OCI-M2 (cell line): Measurements from ENCODE around the gene OTOA.
"Not testable (repeated sequence)": the region's sequence is repeated elsewhere in the genome, so short reads cannot be mapped to it uniquely, and the experiment has no call there.

Experiments used
- DNase-seq: peaks from one replicate; lab custom pipeline; 2025; ENCODE audit not compliant: unreplicated experiment; lab: John Stamatoyannopoulos, UW

Gene OTOA

GRCh38 chr16:21639493-21639892, 24.3 kb upstream of the OTOA start:
- no peak for DNase-seq

DNA sequence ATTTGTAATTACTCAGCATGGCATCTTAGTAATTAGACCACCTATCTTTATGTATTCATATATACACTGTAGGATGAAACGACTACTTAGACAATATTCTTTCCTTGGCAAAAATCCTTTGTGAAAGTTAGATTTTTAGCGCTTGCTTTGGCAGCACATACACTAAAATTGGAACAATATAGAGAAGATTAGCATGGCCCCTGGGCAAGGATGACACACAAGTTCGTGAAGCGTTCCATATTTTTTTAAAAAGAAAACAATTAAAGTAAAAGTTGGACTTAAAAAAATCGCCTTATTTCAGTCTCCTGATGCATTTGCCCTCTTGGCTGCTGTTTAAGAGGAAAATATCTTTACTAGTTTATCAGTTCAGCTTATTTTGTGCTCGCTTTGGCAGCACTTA, 21.9 kb upstream of the OTOA start:
- DNase-seq = no peak

DNA sequence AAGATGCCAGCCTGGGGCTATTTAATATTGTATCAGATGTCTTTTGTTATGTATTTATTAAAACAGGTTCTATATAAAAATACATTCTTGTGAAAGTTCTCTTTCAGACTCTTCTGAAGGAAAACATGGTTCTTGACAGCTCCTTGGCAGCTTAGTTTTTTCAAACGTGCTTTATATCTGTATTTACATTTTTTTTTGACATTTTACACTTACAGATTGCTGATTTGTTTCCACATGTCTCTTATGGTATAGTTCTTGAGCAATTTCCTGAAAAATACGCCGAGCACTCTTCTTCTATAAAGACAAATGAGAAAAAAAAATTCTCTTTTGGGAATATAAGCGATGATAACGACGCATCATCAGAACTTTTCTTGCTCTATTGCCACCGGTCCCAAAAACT, 20.9 kb upstream of the OTOA start:
- DNase-seq = no peak

- DNase-seq = no peak
Measured at GRCh38 chr16:21643785-21644184, 20.0 kb upstream of the OTOA start.

DNA sequence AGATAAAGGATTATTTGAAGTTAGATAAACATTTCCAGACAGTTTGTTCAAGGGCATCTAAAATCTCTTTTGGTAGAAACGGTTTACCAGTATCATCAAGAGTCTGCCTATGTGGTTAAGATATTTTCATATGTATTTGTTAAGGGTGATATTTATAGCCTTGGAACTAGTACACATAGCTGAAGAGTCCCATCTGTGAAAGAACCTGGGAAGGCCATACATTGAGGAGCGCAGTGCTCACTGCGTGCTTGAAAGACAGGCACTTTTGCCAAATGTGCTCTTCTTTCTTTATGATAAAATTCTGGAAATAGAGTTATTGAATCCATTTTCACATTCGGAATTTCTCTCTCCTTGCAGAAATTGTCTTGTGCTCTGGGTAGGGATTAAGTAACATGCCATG, 19.1 kb upstream of the OTOA start:
- DNase-seq = no peak

DNA sequence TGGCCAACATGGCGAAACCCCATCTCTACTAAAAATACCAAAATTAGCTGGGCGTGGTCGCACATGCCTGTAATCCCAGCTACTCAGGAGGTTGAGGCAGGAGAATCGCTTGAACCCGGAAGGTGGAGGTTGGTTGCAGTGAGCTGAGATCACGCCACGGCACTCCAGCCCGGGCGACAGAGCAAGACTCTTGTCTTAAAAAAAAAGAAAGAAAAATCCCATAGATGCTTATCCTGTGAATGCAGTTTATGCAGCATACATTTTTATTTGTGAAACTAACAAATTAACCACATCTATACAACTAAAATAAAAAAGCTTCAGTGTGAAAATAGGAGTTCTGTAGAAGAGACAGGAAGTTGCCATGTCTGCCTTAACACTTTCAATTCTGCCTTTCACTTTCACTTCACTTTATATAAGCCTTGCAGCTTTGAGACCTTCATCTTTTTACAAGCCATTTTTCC, 18.5 kb upstream of the OTOA start:
- no peak for DNase-seq

DNA sequence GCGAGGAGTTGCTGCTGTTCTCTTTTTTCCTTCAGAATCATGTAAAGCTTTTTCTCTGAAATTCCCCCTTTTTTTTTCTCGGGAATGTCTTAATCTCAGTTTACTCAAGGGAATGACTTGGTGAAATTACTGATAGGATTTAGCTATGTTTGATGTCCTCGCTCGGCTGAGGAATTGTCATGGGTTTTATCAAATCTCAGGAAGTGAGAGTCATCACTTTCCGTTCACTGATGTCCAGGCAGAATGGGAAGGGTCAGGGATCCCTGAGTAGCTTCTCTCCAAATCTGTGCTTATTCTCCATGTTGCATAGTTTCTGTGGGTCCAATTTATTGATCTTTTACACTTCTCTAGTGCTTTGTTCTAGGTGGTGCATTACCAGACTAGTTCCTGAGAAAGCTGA, 17.7 kb upstream of the OTOA start:
- no peak for DNase-seq

DNA sequence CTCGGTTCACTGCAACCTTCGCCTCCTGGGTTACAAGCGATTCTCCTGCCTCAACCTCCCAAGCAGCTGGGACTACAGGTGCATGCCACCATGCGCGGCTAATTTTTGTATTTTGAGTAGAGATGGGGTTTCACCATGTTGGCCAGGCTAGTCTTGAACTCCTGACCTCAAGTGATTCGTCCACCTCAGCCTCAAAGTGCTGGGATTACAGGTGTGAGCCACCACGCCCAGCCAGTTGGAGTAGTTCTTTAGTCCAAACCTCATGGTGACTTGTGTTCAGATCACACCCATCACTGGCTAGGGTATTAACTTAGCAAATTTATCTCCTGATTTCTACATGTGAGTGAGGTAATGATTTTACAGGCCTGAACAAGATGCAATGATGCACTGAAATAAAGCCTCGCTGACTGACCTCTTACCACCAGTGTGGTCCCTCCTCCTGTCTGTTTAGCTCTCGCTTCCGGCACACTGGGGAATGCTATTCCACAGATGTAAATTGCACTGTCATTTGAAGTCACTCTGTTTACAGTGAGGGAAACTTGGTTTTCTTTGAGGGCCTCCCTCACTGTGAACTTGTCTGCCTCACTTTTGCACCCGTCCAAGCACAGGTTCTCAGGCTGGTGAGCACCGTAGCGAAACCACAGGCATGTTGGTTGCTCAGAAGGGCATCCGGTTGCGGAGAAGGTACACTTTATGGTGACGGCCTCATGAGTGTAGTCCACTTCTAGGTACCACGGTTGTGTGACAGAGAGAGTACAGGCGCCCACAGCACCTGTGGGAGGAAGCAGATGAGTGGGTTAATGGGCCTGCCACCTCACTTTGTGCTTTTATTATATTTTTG, 16.8 kb upstream of the OTOA start:
- DNase-seq = no peak

GRCh38 chr16:21647562-21648164, 16.1 kb upstream of the OTOA start:
- no peak for DNase-seq

- DNase-seq = not testable (repeated sequence)
Measured at GRCh38 chr16:21649826-21650406, 13.9 kb upstream of the OTOA start.

- DNase-seq = no peak
Measured at GRCh38 chr16:21650521-21650920, 13.2 kb upstream of the OTOA start.

- DNase-seq = no peak
Measured at GRCh38 chr16:21651515-21651914, 12.3 kb upstream of the OTOA start.

- DNase-seq = no peak
Measured at GRCh38 chr16:21652453-21652852, 11.3 kb upstream of the OTOA start, which contains the start of gene IGSF6. Gene IGSF6 (minus strand): TSS chr16:21652608. CDS start chr16:21652598, 10 bp downstream.

DNA sequence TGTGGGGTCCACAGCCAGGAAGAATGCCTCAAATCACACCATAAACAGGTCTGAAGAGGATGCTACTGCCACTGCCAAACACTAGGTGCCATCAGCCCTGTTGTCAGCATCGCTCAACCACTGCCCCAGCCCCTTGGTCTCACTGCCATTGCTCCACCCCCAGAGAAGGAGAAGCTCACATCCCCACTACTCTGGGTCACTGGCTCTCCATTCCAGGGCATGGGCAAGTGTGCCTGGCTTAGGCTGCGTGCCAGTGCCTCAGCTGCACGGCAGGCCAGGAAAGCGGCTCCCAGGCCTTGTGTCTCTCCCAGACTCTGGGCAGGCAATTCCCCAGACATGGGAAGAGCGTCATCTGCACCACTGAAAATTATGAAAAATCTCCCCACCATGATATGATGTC, 10.2 kb upstream of the OTOA start:
- no peak for DNase-seq

GRCh38 chr16:21654466-21654865, 9.3 kb upstream of the OTOA start:
- DNase-seq = no peak

- no peak for DNase-seq
Measured at GRCh38 chr16:21654881-21655280, 8.9 kb upstream of the OTOA start.

- DNase-seq = peak; percentile 4
Measured at GRCh38 chr16:21656795-21657768, 6.7 kb upstream of the OTOA start.

DNA sequence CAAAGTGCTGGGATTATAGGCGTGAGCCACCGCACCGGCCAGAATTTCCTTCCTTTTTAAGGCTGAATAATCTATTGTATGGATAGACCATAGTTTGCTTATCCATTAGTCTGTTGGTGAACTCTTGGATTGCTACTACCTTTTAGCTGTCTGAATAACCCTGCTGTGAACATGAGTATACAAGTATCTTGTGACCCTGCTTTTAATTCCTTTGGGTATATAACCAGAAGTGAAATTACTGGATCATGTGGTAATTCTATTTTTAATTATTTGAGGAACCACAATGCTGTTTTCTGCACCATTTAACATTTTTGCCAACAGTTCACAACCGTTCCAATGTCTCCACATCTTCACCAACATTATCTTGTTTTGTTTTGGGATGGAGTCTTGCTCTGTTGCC, 4.6 kb upstream of the OTOA start:
- DNase-seq = no peak

DNA sequence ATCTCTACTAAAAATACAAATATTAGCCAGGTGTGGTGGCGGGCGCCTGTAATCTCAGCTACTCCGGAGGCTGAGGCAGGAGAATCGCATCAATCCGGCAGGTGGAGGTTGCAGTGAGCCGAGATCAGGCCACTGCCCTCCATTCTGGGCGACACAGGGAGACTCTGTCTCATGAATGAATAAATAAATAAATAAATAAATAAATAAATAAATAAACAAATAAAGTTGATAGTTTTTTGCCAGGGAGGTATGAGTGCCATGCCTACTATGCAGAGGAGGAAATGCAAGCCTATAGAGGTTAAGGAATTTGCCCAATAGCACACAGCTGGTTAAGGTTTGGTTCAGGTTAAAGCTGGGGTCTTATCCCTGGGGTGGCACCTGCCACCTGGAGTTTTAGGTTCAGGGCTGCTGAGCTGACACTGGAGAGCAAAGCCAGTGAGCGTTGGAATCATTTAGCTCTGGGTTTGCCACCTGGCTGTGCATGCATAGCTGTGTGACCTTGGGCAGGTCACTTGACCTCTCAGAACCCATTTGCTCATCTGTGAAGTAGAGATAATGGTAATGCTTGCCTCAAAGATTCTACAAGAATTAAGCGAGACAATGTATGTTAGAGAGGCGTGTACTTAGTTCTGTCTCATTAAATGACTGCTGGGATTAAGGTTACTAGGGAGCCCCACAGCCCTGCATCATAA, 1.2 kb downstream of the OTOA start:
- DNase-seq = no peak

DNA sequence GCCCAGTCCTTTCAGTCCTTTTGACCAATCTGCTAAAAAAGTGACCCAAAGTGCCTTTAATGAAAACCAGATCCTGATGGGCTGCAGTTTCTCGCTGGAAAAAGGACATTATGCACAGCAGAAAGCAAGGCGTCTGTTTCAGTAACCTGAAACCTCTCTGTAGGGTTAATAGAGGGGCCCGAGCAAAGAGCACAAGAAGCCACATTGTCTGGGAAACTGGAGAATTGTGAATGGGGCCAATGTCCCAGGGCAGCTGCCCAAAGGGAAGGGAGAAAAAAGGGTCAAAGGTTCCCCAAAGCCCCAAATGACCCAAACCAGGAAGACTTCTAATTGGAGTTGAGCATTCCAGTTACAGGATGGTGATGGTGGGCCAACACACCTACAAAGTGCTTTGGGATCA, 3.0 kb downstream of the OTOA start:
- no peak for DNase-seq
